HEK293 (cell line): ENCODE data around the gene ITPA.

Experiments used
- CTCF ChIA-PET: fragments of 350-600 bp; formaldehyde crosslinking; extraction: SDS; loops from one replicate; lab custom pipeline; 2021; ENCODE audit warnings: antibody characterized with exemption; lab: Yijun Ruan, JAX
- POLR2A ChIA-PET: fragments of 300-600 bp; formaldehyde crosslinking; extraction: SDS; loops from one replicate; lab custom pipeline; 2020; ENCODE audit warnings: antibody characterized with exemption, inconsistent platforms; lab: Yijun Ruan, JAX
- H3K27ac ChIP-seq: fragments of 200-500 bp; sonication (Bioruptor generic); 2 replicates; pipeline ENCODE4 v1.5.1; 2014; ENCODE audit warnings: low read depth, low read length, control low read depth, inconsistent platforms; ENCODE audit errors: extremely low read depth
- H3K36me3 ChIP-seq, 2 experiments: fragments of 200-500 bp in 1 of 2; sonication (Bioruptor generic) in 1 of 2; 1 replicate in 1 of 2; 2 replicates in 1 of 2; pipeline ENCODE4 v1.5.1; 2014 to 2017; ENCODE audit warnings: inconsistent platforms in 2 of 2, low read length in 2 of 2; ENCODE audit not compliant: control insufficient read depth in 2 of 2, insufficient read depth in 1 of 2
- H3K4me1 ChIP-seq: fragments of 200-500 bp; sonication (Bioruptor generic); 2 replicates; pipeline ENCODE4 v1.5.1; 2014; ENCODE audit warnings: mild to moderate bottlenecking, low read length, inconsistent platforms; ENCODE audit not compliant: control insufficient read depth, insufficient read depth
- H3K4me3 ChIP-seq: 2 replicates; pipeline ENCODE4 v1.5.1; 2011; ENCODE audit warnings: low read depth, mild to moderate bottlenecking, control low read depth, low read length, moderate library complexity
- H3K9me3 ChIP-seq: fragments of 200-500 bp; sonication (Bioruptor generic); 2 replicates; pipeline ENCODE4 v1.5.1; 2014; ENCODE audit warnings: low read depth, low read length, inconsistent platforms; ENCODE audit not compliant: control insufficient read depth, insufficient read depth
- BCL11A ChIP-seq: fragments of 450-650 bp; formaldehyde crosslinking; IDR thresholded peaks from 2 replicates; pipeline ENCODE4 v1.5.1; 2016; ENCODE audit warnings: low read depth, missing biosample characterization, missing genetic modification characterization
- GLI4 ChIP-seq: fragments of 450-650 bp; formaldehyde crosslinking; IDR thresholded peaks from 2 replicates; pipeline ENCODE4 v1.5.1; 2016; ENCODE audit warnings: missing biosample characterization, missing genetic modification characterization
- GLIS1 ChIP-seq: fragments of 450-650 bp; formaldehyde crosslinking; IDR thresholded peaks from 2 replicates; pipeline ENCODE4 v1.5.1; 2016; ENCODE audit warnings: missing biosample characterization, missing genetic modification characterization
- IKZF3 ChIP-seq: fragments of 450-650 bp; IDR thresholded peaks from 2 replicates; pipeline ENCODE4 v1.5.0; 2018; ENCODE audit warnings: missing biosample characterization, mild to moderate bottlenecking, missing genetic modification characterization, moderate library complexity
- MZF1 ChIP-seq: fragments of 450-650 bp; formaldehyde crosslinking; IDR thresholded peaks from 2 replicates; pipeline ENCODE4 v1.5.1; 2017; ENCODE audit warnings: missing biosample characterization, missing genetic modification characterization, borderline replicate concordance
- REST ChIP-seq: fragments of 450-650 bp; formaldehyde crosslinking; IDR thresholded peaks from 2 replicates; pipeline ENCODE4 v1.5.1; 2016; ENCODE audit warnings: missing biosample characterization, missing genetic modification characterization
- YY2 ChIP-seq: fragments of 450-650 bp; formaldehyde crosslinking; IDR thresholded peaks from 2 replicates; pipeline ENCODE4 v1.5.1; 2016; ENCODE audit warnings: missing biosample characterization, missing genetic modification characterization
- ZBTB11 ChIP-seq: fragments of 450-650 bp; formaldehyde crosslinking; conservative IDR thresholded peaks from 2 replicates; pipeline ENCODE4 v1.5.1; 2016; ENCODE audit warnings: low read depth, missing biosample characterization, missing genetic modification characterization
- ZBTB20 ChIP-seq: fragments of 450-650 bp; formaldehyde crosslinking; IDR thresholded peaks from 2 replicates; pipeline ENCODE4 v1.5.1; 2016; ENCODE audit warnings: missing biosample characterization, missing genetic modification characterization
- ZFP3 ChIP-seq: fragments of 450-650 bp; formaldehyde crosslinking; IDR thresholded peaks from 2 replicates; pipeline ENCODE4 v1.5.1; 2016; ENCODE audit warnings: low read depth, missing biosample characterization, missing genetic modification characterization
- ZNF10 ChIP-seq: fragments of 450-650 bp; formaldehyde crosslinking; IDR thresholded peaks from 2 replicates; pipeline ENCODE4 v1.5.1; 2017; ENCODE audit warnings: missing biosample characterization, missing genetic modification characterization
- ZNF138 ChIP-seq: fragments of 450-650 bp; formaldehyde crosslinking; IDR thresholded peaks from 2 replicates; pipeline ENCODE4 v1.5.1; 2016; ENCODE audit warnings: missing biosample characterization, missing genetic modification characterization, borderline replicate concordance
- ZNF24 ChIP-seq: fragments of 450-650 bp; formaldehyde crosslinking; IDR thresholded peaks from 2 replicates; pipeline ENCODE4 v1.5.1; 2016; ENCODE audit warnings: missing biosample characterization, missing genetic modification characterization
- ZNF366 ChIP-seq: fragments of 450-650 bp; formaldehyde crosslinking; conservative IDR thresholded peaks from 2 replicates; pipeline ENCODE4 v1.5.1; 2016; ENCODE audit warnings: missing biosample characterization, missing genetic modification characterization
- ZNF561 ChIP-seq: fragments of 450-650 bp; IDR thresholded peaks from 2 replicates; pipeline ENCODE4 v1.5.1; 2018; ENCODE audit warnings: missing biosample characterization, missing genetic modification characterization, borderline replicate concordance
- ZNF621 ChIP-seq: fragments of 450-650 bp; formaldehyde crosslinking; IDR thresholded peaks from 2 replicates; pipeline ENCODE4 v1.5.1; 2017; ENCODE audit warnings: missing biosample characterization, missing genetic modification characterization
- ZNF624 ChIP-seq: fragments of 450-650 bp; formaldehyde crosslinking; IDR thresholded peaks from 2 replicates; pipeline ENCODE4 v1.5.1; 2017; ENCODE audit warnings: missing biosample characterization, missing genetic modification characterization
- ZNF843 ChIP-seq: fragments of 450-650 bp; formaldehyde crosslinking; IDR thresholded peaks from 2 replicates; pipeline ENCODE4 v1.5.1; 2016; ENCODE audit warnings: missing biosample characterization, missing genetic modification characterization
- TF ChIP-seq, protein P1 (sequence below): fragments of 450-650 bp; formaldehyde crosslinking; IDR thresholded peaks from 2 replicates; pipeline ENCODE4 v1.5.1; 2016; ENCODE audit warnings: missing biosample characterization, missing genetic modification characterization
- TF ChIP-seq, protein P2 (sequence below): fragments of 450-650 bp; formaldehyde crosslinking; IDR thresholded peaks from 2 replicates; pipeline ENCODE4 v1.5.1; 2016; ENCODE audit warnings: missing biosample characterization, missing genetic modification characterization

Gene ITPA

DNA sequence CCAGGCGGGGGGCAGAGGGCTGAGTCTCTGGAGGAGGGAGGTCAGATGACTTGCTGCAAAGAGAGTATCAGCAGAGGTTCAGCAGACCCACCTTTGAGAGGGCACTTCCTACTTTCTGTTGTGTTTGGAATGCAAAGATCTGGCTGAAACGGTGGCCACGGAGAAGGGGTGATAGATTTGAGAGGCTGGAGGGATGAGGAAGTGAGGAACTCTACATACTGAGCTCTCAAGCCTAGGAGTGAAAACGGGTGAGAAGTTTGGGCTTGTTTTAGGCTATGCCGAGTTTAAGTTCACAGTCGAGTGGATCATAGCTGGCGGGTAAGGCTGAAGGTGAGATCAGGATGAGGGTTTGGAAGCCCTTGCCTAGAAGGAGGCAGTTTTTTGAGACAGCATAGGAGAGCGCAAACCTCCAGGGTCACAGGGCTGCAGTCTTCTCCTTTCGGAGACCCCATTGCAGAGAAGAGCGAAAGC lies 477 bp upstream of the ITPA start:
- peaks cover 12% of the 10 kb centered on the region for H3K4me1 ChIP-seq
- H3K27ac ChIP-seq: peak overlapping the region; percentile 61
- ChIA-PET CTCF (interaction anchor here (0.8 to 3.1 kb wide), 3 partner anchors 10 to 155 kb away, joined by 3 to 21 read pairs (median 6); no protein-coding TSS in a partner anchor), POLR2A (interaction anchor here (0.6 to 1.5 kb wide), 2 partner anchors 49 to 1113 kb away, joined by 8 to 9 read pairs; partner anchors contain the start of genes FASTKD5 and UBOX5)
- peak overlapping the region; percentile 69 for H3K4me3 ChIP-seq
- TF ChIP-seq YY2 (no peak), ZNF561 (tag by site-specific recombination) (no peak), ZNF10 (tag by site-specific recombination) (no peak), GLIS1 (tag by site-specific recombination) (no peak), ZBTB11 (tag by site-specific recombination) (no peak), ZNF843 (tag by site-specific recombination) (no peak), ZNF24 (tag by site-specific recombination) (no peak), GLI4 (tag by site-specific recombination) (no peak), BCL11A (tag by site-specific recombination) (no peak), ZNF621 (tag by site-specific recombination) (no peak), MZF1 (tag by site-specific recombination) (no peak), ZBTB20 (tag by site-specific recombination) (no peak), REST (tag by site-specific recombination) (no peak), ZNF366 (no peak), ZNF138 (tag by site-specific recombination) (no peak), ZNF624 (tag by site-specific recombination) (no peak), IKZF3 (tag by site-specific recombination) (no peak), ZFP3 (tag by site-specific recombination) (no peak)
- TF ChIP-seq, protein P1, sequence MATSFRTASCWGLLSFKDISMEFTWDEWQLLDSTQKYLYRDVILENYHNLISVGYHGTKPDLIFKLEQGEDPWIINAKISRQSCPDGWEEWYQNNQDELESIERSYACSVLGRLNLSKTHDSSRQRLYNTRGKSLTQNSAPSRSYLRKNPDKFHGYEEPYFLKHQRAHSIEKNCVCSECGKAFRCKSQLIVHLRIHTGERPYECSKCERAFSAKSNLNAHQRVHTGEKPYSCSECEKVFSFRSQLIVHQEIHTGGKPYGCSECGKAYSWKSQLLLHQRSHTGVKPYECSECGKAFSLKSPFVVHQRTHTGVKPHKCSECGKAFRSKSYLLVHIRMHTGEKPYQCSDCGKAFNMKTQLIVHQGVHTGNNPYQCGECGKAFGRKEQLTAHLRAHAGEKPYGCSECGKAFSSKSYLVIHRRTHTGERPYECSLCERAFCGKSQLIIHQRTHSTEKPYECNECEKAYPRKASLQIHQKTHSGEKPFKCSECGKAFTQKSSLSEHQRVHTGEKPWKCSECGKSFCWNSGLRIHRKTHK: no peak
- TF ChIP-seq, protein P2, sequence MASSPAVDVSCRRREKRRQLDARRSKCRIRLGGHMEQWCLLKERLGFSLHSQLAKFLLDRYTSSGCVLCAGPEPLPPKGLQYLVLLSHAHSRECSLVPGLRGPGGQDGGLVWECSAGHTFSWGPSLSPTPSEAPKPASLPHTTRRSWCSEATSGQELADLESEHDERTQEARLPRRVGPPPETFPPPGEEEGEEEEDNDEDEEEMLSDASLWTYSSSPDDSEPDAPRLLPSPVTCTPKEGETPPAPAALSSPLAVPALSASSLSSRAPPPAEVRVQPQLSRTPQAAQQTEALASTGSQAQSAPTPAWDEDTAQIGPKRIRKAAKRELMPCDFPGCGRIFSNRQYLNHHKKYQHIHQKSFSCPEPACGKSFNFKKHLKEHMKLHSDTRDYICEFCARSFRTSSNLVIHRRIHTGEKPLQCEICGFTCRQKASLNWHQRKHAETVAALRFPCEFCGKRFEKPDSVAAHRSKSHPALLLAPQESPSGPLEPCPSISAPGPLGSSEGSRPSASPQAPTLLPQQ: no peak
- no peaks in the 10 kb centered on the region for H3K9me3 ChIP-seq
- peaks cover 0 to 11% of the 10 kb centered on the region in 2 experiments; a peak in 2 of 3 replicates for H3K36me3 ChIP-seq
